ENCODE measurements around the gene IVD. TPM values are rescaled to one million over a fixed set of nuclear protein-coding genes. Genes with fewer than 3 reads are reported as not detected.

Gene IVD
- 10 to 100 TPM; 60.5 to 85.6 (median 75.4) TPM for total RNA-seq
- polyA plus RNA-seq = 60.5 TPM
- long read RNA-seq, donor 1, transcript IVD-206 (12 exons, 1,809 nt) = major isoform, 119 of 153 reads
- long read RNA-seq, donor 1, partial matches to known transcripts = 13 of 153 reads
- long read RNA-seq, donor 1, other reads (novel, unspliced or antisense) = 21 of 153 reads
- long read RNA-seq, donor 2, transcript IVD-206 (12 exons, 1,809 nt) = major isoform, 95 of 110 reads
- long read RNA-seq, donor 2, partial matches to known transcripts = 3 of 110 reads
- long read RNA-seq, donor 2, other reads (novel, unspliced or antisense) = 12 of 110 reads
- long read RNA-seq, donor 3, full-length matches to known transcripts = 211 of 284 reads
- long read RNA-seq, donor 3, partial matches to known transcripts = 11 of 284 reads
- long read RNA-seq, donor 3, other reads (novel, unspliced or antisense) = 62 of 284 reads
- long read RNA-seq, donor 4, full-length matches to known transcripts = 117 of 136 reads
- long read RNA-seq, donor 4, partial matches to known transcripts = 5 of 136 reads
- long read RNA-seq, donor 4, other reads (novel, unspliced or antisense) = 14 of 136 reads

GRCh38 chr15:40405501-40406381 is at the start of gene IVD:
Gene IVD, plus strand, starts transcription at chr15:40405795. Its CDS starts 33 bp downstream, at chr15:40405828.
- DNase-seq (peak; percentile 97 to 99 (median 99)), ATAC-seq (peak; percentile 100)
- H3K4me1 ChIP-seq (ENCODE audit: control insufficient read depth, insufficient read depth, low read length) = peaks cover 2% of the 10 kb centered on the region
- peak within 1 kb of the TSS; percentile 67 for H3K4me3 ChIP-seq (ENCODE audit: low read length)
- intact Hi-C loops (cut with DNase I) = no loop called here
- 2% methylated on average over 54 of the region's 54 CpGs for WGBS
- H3K27ac ChIP-seq (ENCODE audit: low read length) = peak within 1 kb of the TSS; percentile 59
- H3K27me3 ChIP-seq (ENCODE audit: control insufficient read depth, insufficient read depth) = no peaks in the 10 kb centered on the region
- no peaks in the 10 kb centered on the region for H3K9me3 ChIP-seq (ENCODE audit: control insufficient read depth, low read length)

DNA sequence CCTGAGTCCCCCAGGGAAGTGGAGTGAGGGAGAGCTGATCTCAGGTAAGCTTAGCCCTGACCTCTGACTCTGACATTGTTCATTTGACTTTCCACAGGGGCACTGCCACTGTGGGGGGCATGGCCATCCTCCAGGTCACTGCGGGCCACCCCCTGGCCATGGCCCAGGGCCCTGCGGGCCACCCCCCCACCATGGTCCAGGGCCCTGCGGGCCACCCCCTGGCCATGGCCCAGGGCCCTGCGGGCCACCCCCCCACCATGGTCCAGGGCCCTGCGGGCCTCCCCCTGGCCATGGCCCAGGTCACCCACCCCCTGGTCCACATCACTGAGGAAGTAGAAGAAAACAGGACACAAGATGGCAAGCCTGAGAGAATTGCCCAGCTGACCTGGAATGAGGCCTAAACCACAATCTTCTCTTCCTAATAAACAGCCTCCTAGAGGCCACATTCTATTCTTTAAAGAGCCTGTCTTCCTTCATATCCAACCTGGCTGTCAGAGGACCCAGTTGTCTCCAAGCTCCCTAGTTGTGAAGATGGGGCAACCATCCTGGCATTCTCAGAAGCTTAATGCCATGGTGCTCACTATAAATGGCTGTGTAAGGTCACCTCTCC is 49.5 kb upstream of the IVD start:
- H3K27me3 ChIP-seq (ENCODE audit: control insufficient read depth, insufficient read depth) = no peaks in the 10 kb centered on the region
- H3K4me3 ChIP-seq (ENCODE audit: low read length) = no peak overlapping the region
- no peaks in the 10 kb centered on the region for H3K4me1 ChIP-seq (ENCODE audit: control insufficient read depth, insufficient read depth, low read length)
- no peak overlapping the region for H3K27ac ChIP-seq (ENCODE audit: low read length)
- ATAC-seq = no peak
- intact Hi-C loops (cut with DNase I) = loop anchor here in 1 of 4 donors (5.0 kb wide), 1 partner anchor 34 kb away; the partner anchor contains the start of gene INAFM2
- DNase-seq = no peak
- H3K9me3 ChIP-seq (ENCODE audit: control insufficient read depth, low read length) = no peaks in the 10 kb centered on the region
- 91% methylated on average over 5 of the region's 5 CpGs for WGBS

DNA sequence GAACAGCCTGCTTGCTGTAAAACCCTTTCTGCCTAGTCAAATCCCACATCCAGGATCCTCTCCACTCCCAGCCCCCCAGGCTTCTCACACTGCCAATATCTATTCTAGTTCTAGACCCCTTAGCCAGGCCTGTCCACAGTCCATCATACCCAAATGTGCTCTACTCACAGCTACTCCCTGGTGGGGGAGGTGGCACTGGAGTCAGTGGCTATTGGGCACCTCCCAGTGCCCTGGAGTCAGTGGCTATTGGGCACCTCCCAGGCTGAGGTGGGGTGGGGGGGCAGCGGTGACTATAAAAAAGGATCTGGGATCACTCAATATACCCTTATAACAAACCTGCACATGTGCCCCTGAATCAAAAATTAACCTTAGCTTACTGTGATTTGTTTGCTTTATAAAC is 48.3 kb upstream of the IVD start:
- Histone ChIP-seq H3K27me3 (ENCODE audit: control insufficient read depth, insufficient read depth) (no peaks in the 10 kb centered on the region), H3K9me3 (ENCODE audit: control insufficient read depth, low read length) (no peaks in the 10 kb centered on the region), H3K4me3 (ENCODE audit: low read length) (no peak overlapping the region), H3K27ac (ENCODE audit: low read length) (no peak overlapping the region), H3K4me1 (ENCODE audit: control insufficient read depth, insufficient read depth, low read length) (no peaks in the 10 kb centered on the region)
- ATAC-seq (no peak), DNase-seq (no peak)
- 90% methylated on average over 1 of the region's 1 CpG for WGBS
- intact Hi-C loops (cut with DNase I) = loop anchor here in 1 of 4 donors (5.0 kb wide), 1 partner anchor 35 kb away; the partner anchor contains the start of gene INAFM2

DNA sequence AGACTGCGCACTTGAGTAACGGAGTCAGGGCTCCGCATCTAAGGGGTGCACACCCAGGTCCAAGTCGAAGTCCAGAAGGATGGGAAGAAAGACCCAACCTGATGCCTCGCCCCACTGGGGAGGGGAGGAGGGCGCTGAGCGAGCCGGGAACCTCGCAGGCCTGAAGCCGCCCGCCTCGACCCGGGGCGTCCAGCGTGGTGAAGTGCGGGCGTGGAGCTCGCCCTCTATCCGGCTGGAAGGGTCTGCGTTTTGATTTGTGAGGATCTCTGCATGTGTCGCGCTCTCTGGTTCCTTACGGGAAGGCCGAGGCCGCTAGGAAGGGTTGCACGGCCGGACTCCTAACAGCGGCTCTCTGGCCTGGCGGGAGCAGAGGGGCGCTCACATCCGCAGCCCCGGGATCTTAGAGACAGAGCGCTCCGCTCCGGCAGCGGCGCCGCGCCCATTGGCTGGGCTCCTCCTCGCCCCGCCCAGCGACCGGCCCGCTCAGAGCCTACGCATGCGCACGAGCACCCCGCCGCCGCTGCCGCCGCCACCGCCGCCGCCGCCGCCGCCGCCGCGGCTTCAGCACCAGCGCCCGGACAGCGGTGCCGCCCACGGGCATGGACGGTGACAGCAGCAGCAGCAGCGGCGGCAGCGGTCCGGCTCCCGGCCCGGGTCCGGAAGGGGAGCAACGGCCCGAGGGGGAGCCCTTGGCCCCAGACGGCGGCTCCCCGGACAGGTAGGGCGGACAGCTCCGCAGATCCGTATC is 47.7 kb upstream of the IVD start, which contains the start of gene DISP2:
TSS of gene DISP2 (plus strand) at position 497 of the 748 bp plus-strand sequence. CDS start at position 600, 103 bp downstream.
- WGBS = 3% methylated on average over 81 of the region's 82 CpGs
- H3K4me1 ChIP-seq (ENCODE audit: control insufficient read depth, insufficient read depth, low read length) = no peaks in the 10 kb centered on the region
- intact Hi-C loops (cut with DNase I) = loop anchor here in 1 of 4 donors (5.0 kb wide), 1 partner anchor 36 kb away; the partner anchor contains the start of gene INAFM2
- no peaks in the 10 kb centered on the region for H3K9me3 ChIP-seq (ENCODE audit: control insufficient read depth, low read length)
- peak; percentile 89 to 96 (median 96) for DNase-seq
- H3K27me3 ChIP-seq (ENCODE audit: control insufficient read depth, insufficient read depth) = no peaks in the 10 kb centered on the region
- peak within 1 kb of the TSS; percentile 53 for H3K4me3 ChIP-seq (ENCODE audit: low read length)
- H3K27ac ChIP-seq (ENCODE audit: low read length) = peak within 1 kb of the TSS; percentile 4
- ATAC-seq = peak; percentile 90

DNA sequence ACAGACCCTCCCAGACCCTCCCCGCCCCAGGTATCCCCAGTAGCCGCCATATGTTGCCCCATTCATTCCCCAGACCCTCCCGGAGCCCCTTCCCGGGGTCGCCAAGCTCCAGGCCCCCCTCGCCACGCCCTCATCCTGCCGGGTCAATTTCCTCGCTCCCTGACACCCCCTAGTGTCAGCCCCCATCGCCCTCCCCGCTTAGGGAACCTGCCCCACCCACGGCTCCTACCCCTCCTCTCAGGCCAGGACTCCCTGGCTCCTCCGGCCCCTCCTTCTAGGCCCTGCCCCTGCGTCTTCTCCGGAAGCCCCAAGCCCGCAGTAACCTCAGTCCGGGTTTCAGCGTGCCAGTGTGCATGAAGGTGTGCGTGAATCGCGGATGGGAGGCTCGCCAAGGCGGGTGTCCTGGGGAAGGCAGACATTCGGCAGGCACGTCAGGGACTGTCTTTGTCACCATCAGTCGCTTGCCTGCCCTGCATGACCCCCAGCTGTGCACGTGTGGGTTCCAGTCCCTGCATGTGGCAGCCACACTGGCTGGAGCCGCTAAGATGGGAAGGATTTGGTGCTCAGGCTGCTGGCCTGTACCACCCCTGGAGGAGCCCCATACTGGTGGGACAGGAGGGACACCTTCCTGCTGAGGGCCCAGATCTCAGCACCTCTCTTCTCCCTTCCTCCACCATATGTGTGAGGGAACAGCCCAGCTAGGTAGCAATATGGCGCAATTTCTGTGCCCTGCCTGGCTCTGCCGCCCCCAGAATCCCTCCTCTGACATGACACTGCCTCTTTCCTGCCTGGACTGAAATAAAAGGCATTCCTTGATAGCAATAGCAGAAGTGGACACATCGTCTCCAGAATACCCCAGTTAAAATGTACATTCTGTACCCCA is 46.9 kb upstream of the IVD start:
- WGBS = 10% methylated on average over 31 of the region's 31 CpGs
- peak; percentile 23 for ATAC-seq
- DNase-seq = peak; percentile 38 to 75 (median 75)
- Histone ChIP-seq H3K4me1 (ENCODE audit: control insufficient read depth, insufficient read depth, low read length) (no peaks in the 10 kb centered on the region), H3K27me3 (ENCODE audit: control insufficient read depth, insufficient read depth) (no peaks in the 10 kb centered on the region), H3K4me3 (ENCODE audit: low read length) (peak overlapping the region; percentile 53), H3K9me3 (ENCODE audit: control insufficient read depth, low read length) (no peaks in the 10 kb centered on the region), H3K27ac (ENCODE audit: low read length) (no peak overlapping the region)
- intact Hi-C loops (cut with DNase I) = loop anchor here in 1 of 4 donors (5.0 kb wide), 1 partner anchor 36 kb away; the partner anchor contains the start of gene INAFM2

GRCh38 chr15:40360015-40360414 is 45.6 kb upstream of the IVD start:
- DNase-seq (no peak), ATAC-seq (no peak)
- H3K27ac ChIP-seq (ENCODE audit: low read length) = no peak overlapping the region
- H3K4me3 ChIP-seq (ENCODE audit: low read length) = no peak overlapping the region
- intact Hi-C loops (cut with DNase I) = loop anchor here in 2 of 4 donors (10.0 kb wide), 2 partner anchors 55 to 65 kb away; no protein-coding TSS in a partner anchor
- no peaks in the 10 kb centered on the region for H3K4me1 ChIP-seq (ENCODE audit: control insufficient read depth, insufficient read depth, low read length)
- no peaks in the 10 kb centered on the region for H3K9me3 ChIP-seq (ENCODE audit: control insufficient read depth, low read length)
- 93% methylated on average over 4 of the region's 4 CpGs for WGBS
- H3K27me3 ChIP-seq (ENCODE audit: control insufficient read depth, insufficient read depth) = no peaks in the 10 kb centered on the region

DNA sequence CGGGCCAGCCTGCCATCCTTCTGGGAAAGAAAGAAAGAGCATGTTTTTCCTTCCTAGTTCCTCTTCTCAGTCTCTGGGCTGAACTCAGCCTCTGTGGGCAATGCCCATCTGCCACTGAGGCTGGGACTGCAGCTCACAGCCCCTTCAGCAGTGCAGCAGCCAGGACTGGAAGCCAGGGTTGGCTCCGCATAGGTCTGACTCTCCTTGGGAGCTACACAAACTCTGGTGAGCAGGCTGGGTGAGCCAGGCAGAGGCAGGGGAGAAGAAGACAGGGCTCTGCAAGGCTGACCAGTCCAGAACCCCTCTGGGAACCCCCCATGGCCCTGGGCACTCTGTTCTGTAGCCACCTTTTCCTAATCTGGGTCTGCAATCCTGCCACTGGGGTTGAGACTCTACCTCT is 44.0 kb upstream of the IVD start:
- Histone ChIP-seq H3K4me3 (ENCODE audit: low read length) (no peak overlapping the region), H3K27ac (ENCODE audit: low read length) (no peak overlapping the region), H3K9me3 (ENCODE audit: control insufficient read depth, low read length) (no peaks in the 10 kb centered on the region), H3K27me3 (ENCODE audit: control insufficient read depth, insufficient read depth) (no peaks in the 10 kb centered on the region), H3K4me1 (ENCODE audit: control insufficient read depth, insufficient read depth, low read length) (peaks cover 8% of the 10 kb centered on the region)
- ATAC-seq (no peak), DNase-seq (no peak)
- intact Hi-C loops (cut with DNase I) = loop anchor here in 2 of 4 donors (10.0 kb wide), 2 partner anchors 53 to 63 kb away; no protein-coding TSS in a partner anchor
- 94% methylated on average over 2 of the region's 2 CpGs for WGBS

- WGBS = 87% methylated on average over 8 of the region's 8 CpGs
- no peak overlapping the region for H3K4me3 ChIP-seq (ENCODE audit: low read length)
- DNase-seq = no peak
- H3K9me3 ChIP-seq (ENCODE audit: control insufficient read depth, low read length) = no peaks in the 10 kb centered on the region
- H3K27ac ChIP-seq (ENCODE audit: low read length) = no peak overlapping the region
- peaks cover 15% of the 10 kb centered on the region for H3K4me1 ChIP-seq (ENCODE audit: control insufficient read depth, insufficient read depth, low read length)
- no peak for ATAC-seq
- intact Hi-C loops (cut with DNase I) = loop anchor here in 2 of 4 donors (10.0 kb wide), 2 partner anchors 51 to 61 kb away; no protein-coding TSS in a partner anchor
- no peaks in the 10 kb centered on the region for H3K27me3 ChIP-seq (ENCODE audit: control insufficient read depth, insufficient read depth)
Measured at GRCh38 chr15:40363611-40364010, 42.0 kb upstream of the IVD start.

DNA sequence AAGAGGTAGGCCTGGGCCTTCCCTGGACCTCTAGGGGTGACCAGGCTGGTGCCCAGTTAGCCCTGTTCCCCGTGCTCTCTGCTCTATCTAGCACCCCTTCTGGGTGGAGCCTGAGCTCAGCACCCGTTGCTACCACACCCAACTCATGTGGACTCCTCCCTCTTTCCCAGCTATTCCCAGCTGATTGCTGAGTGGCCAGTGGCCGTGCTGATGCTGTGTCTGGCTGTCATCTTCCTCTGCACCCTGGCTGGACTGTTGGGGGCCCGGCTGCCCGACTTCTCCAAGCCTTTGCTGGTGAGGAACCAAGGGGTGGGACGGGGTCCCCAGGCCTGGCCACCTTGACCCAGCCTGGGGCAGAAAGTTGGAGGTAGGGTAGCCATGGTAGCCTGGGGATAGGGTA is 41.3 kb upstream of the IVD start:
- ATAC-seq (no peak), DNase-seq (no peak)
- Histone ChIP-seq H3K27ac (ENCODE audit: low read length) (no peak overlapping the region), H3K4me1 (ENCODE audit: control insufficient read depth, insufficient read depth, low read length) (peaks cover 15% of the 10 kb centered on the region), H3K4me3 (ENCODE audit: low read length) (no peak overlapping the region), H3K27me3 (ENCODE audit: control insufficient read depth, insufficient read depth) (no peaks in the 10 kb centered on the region), H3K9me3 (ENCODE audit: control insufficient read depth, low read length) (no peaks in the 10 kb centered on the region)
- WGBS = 76% methylated on average over 6 of the region's 6 CpGs
- intact Hi-C loops (cut with DNase I) = loop anchor here in 2 of 4 donors (10.0 kb wide), 2 partner anchors 51 to 61 kb away; no protein-coding TSS in a partner anchor

Data from right cardiac atrium (tissue), 5 donors.